CD4-positive, alpha-beta T cell treated with Interleukin-15 for 4 hours (primary cell): ENCODE data around the gene HOPX.
"Not testable (repeated sequence)": the region's sequence is repeated elsewhere in the genome, so short reads cannot be mapped to it uniquely, and the experiment has no call there.

Source experiments
- DNase-seq: peaks from one replicate; pipeline ENCODE4 v3.0.0-alpha.2; 2020; ENCODE audit warnings: low spot score

HOPX gene

DNA sequence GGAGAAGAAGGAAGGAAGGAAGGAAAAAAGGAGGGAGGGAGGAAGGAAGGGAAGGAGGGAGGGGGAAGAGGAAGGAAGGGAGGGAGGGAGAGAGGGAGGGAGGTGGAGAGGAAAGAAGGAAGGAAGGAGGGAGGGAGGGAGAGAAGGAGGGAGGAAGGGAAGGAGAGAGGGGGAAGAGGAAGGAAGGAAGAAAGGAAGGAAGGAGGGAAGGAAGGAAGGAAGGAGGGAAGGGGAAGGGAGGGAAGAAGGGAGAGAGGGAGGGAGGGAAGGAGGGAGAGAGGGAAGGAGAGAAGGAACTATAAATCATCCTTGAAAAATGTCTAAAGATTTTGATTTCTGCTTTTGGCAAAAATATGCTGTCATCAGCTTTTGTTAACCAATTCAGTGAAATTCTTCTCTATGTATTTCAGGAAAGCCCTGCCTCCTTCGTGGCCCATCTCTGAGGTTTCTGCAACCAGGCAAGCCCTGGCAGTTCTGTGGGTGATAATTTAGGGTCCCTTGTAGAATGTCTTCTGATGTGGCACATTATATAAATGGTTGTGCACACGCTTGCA lies 7.1 kb upstream of the HOPX start:
- no peak for DNase-seq

DNA sequence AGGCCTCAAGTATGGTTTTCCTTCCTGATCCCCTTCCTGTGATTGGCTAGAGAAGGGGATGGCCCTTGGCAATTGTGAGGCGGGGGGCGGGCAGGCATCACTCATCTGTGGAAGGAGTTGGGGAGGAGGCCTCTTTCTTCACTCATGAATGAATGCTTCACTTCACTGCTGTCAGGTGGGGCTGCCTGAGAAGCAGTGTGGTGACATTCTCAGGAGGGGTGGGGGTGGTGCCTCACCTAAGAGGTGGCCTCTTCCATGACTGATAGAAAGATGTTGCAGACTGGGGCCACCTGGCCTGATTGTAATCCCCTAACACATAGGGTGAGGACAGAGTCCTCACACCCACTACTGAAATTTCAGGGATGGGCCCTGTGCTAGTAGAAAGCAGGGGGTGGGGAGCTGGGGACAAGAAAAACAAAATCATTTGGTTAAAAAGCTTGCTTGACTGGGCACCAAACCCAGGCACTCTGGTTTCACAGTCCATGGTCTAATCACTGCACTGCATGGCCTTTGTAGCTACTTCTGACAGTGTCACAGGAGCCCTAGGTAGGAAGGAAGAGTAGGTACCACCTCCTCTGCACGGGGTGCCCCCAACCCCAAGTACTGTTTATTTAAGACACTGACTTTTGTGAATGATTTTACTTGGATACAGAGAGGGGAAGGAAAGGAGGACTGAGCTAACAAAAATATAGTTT lies 5.6 kb upstream of the HOPX start:
- DNase-seq: no peak

DNA sequence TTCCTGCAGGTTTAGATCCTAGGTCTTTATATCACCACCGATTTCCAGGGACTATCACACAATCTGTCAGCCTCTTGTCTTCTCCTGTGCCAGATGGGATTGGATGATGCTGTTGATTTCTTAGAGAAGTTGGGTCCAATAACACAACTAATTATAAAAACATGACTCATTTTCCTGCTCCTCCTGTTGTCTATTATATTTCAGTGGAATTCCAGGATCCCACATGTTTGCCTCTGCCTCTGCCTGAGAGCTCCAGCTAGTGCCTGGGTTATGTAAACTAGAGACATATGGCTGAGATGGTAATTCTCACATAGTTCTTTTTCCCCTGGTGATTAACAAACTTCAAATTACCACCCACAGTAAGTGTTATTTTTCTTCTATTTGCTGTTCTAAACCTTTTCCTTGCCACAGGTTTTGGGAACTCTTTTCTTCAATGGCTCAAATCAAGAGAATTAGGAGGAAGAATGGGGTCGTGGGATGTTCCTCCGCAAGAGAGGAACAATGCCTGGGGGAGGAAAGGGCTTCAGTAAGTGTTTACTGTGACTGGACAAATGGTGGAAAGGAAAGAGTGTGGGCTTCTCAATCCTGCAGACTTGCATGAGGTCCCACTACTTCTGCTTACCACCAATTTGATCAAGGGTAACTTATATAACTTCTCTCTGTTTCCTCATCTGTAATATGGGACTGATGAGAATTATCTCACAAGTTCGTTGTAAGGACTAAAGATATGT lies 3.4 kb upstream of the HOPX start:
- DNase-seq: no peak

DNA sequence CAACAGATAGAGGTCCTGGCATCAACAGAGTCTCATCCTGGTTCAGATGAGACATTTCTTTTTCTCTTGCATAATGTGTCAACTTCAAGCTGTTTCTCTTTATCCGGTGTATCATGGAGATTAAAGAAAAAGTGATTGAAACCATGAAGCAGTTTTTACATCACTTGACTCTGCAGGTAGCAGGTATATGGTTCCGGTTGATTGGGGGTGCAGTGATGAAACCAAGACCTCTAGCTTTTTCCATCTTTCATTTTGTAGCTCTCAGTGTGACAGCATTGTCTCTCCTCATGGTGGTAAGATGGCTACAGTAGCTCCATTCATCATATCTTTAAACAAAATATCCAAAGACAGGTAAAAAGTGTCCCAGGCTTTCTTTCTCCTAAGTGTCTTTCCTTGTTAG lies 2.4 kb upstream of the HOPX start:
- DNase-seq: no peak

DNA sequence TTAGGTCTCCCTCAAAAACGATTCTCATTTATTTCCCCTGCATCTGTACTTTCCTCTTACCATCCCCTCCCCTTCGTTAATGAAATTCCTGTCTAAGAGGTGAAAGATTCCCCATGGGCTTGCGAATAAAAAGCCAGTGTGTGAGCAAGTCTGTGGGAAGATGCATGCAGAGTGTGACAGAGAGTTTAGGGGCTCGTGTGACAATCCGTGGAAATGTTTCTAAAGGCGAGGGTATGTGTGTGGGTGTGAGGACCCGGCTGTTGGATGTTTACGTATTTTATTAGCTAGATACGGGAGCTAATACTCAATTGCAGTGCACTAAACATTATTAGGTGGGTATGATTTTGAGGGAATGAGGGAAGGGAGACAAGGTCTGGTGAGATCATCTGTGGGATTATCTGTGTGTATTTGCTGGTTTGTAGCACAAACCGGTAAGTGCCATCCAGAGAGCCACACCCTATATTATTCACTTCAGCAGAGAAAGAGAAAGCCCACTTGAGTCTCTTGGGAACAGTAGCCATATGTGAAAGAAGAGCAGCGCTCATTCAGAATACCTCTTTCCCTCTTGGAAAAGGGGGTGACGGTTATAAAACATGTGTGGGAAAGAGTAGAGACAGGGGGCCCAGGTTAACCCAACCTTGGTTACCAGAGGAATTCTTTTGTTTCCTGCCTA lies 893 bp upstream of the HOPX start:
- no peak for DNase-seq

DNA sequence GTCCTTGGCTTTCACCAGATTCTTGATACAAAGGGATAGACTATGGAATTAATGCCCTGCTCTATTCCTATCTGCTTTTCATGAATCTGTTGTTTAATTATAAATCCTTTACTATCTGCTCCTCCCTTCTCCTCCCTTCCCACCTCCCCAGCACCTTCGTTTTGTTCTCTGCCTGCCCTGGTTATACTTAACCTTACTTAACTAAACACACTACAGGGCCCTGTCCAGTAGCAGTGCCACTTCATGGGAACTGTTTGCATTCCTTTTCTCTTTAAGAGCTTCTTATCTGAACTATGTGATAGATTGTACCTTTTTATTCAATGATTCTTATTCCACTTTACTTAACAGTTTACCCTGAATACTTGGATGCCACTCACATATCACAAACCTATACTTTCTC lies 830 bp downstream of the HOPX start:
- DNase-seq: no peak

DNA sequence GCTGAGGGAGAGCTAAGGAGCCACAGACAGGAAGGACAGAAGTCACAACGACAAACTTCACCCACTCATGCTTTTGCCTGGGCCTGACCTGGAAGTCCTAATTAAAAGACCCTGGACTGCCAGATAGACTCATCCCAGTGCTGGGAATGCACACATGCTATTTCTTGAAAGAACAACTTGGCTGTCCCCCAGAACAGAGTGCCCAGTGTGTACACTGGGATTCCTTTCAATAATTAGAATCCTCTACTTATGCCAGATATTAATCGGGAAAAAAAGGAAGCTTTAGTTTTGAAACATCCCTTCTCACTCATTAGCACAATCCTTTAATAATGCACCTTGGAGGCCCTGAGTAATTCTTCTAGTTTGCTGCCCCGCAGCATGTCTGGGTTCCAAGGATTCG lies 3.4 kb downstream of the HOPX start:
- no peak for DNase-seq

DNA sequence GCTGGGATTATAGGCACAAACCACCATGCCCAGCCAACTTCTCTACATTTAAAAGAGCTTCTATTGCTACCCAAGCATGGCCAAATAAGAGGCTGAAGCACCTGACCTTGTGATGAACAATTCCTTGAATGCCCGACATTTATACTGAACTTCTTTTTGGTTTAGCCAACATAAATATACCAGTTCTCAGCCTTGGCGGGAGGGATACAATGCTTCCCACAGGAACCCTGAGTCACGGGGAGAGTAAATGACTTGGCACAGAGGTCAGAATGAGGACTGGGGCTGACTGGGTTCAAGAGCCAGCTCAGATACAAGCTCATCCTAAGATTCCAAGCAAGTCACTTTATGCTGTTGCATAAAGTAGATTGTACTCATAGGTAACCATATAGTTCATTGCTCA lies 6.1 kb downstream of the HOPX start:
- no peak for DNase-seq

DNA sequence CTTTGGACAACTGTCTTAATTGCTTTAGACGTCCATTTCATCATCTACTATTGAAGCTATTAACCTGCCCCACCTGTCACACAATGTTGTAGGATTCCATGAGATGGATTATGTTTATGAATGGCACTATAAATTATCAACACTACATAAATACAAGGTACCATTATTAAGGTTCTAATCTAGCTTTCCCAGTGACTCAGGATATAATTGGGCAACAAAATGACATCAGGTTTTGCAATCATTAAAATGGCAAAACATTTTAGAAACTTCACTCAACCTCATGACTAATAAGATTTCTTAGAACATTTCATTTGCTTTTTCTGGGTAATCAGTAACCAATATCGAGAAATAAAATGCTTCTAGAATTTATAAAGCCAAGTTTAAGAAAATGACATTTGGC lies 9.2 kb downstream of the HOPX start:
- DNase-seq: no peak

DNA sequence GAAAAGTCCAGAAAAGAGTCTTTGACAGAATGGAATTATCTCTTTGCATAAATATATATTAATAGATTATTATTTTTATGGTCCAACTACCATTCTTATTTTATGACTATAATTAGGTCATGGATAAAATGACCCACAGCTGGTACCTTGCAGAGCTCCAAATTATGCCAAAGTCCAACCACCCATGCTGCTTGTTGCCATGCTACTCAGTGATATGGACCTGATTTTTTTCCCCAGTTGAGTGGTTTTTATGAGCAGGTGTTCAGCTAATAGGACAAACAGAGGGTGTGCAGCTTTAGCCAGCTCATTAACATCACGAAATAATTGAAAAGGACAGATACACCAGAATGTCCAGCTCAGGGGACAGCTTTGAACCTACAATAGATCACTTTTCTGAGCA lies 9.7 kb downstream of the HOPX start:
- no peak for DNase-seq

DNA sequence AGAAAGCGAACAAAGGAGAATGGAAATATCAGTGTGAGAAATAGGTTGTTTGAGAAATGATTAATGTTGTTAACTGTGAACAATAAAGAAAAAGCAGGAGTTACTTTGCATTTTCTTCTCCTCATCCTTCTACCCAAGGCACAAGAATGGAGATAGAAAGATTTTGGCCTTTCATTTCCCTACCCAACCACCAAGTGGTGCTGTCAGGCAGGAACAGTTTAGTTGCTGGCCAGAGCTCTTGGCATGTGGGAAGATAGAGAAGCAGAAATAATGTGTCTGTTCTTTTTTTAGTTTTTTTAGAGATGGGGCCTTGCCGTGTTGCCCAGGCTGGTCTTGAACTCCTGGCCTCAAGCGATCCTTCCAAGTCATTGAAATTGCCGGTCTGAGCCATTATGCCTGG lies 12.8 kb downstream of the HOPX start:
- DNase-seq: no peak

DNA sequence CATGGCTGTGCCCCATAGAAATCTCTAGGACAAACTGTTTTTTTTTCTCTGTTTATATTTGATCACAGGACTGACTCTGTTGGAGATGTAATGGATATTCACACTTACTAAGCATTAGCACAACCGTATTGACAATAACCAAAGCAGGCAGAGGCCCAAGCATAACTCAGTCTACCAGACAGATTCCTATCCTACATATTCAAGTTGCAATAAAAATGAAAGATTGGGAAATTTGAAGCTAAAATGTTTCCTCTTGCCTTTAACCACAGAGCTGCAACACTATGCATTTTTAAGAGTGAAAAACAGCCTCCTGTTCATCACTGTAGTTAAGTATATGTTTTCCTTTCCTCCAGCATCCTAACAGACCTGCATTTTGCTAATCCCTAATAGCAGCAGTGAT lies 13.7 kb downstream of the HOPX start:
- DNase-seq: not testable (repeated sequence)

DNA sequence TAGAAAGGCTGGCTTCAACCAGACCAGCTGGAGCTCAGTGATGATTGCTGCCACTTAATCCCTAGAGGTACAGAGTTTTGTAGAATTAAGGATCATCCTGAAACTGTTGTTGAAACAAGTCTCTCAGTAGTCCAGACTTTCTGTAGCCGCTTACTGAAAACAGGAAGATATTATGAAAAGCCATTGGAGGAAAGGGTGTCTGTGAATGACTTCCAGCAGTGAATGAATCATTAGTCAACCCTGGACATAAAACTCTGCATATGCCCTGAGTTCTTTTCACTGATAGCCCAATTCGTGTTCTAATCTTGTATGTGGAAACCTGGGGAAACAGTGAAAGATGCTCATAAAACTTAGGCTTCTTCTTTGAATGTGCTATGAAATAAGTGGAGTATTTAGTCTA lies 14.8 kb downstream of the HOPX start:
- no peak for DNase-seq

DNA sequence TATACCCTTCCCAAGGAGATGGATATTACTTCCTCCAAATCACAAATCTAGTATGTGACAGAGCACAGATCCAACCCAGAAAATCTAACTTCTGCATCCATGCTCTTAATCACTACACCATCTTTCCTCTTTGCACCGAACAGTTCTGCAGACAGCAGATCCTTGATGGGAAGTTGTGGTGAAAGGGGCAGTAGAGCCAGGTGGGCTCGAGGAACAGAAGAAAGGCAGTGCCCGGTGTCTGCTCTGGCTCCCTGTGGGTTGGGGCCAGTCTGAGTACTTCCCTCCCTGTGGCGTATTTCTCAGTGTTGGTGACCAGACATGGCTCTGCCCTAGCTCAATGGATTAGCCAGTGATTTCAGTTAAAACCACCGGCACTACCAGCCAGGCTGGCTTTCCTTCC lies 15.3 kb downstream of the HOPX start:
- DNase-seq: no peak

DNA sequence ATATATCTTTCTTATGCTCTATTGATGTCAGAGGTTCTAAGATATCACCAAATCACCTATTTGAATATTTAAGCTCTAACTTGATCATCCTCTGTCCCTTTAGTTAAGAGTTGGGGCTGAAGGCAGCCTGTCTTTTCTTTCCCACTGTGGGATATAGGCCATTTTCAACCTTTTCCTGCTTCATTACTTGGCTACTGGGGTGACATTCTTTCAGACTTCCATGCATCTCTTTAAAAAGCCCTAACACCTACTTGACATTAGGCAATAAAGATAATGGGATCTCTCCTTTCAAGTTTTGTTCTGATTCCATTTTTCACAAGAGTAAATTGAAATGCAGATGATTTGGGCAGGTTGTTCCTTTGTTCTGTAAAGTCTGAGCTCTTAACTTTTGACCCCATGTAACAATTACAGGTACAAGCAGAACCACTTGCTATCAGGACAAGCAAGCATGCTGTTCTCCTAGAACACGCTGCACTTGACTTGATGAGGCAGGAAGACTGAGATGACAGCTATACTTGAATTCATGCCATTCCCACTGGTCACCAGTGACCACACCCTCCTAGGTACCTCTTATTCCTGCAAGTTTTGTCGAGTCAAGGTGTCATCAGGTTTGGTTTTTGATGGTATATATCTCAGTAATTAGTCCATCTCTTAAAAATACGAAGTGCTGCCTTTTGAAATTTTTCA lies 18.2 kb downstream of the HOPX start:
- no peak for DNase-seq

DNA sequence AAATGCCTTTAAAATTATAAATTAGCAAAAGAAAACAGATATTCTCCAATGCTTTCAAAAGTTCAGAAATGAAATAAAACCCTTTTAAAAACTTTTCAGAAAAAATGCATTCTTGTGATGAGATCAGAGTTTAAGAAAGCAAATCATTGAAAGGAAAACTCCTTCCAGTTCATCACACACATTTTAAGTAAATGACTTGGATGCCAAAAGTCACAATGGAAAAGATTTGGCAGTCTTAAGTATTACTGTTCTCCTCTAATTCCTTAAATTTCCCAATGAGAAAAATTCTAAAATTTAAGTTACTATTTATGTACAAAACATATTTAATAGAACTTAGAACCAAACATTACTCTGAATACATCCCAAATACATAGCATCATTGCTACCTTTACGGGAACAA lies 21.1 kb downstream of the HOPX start:
- DNase-seq: no peak

DNA sequence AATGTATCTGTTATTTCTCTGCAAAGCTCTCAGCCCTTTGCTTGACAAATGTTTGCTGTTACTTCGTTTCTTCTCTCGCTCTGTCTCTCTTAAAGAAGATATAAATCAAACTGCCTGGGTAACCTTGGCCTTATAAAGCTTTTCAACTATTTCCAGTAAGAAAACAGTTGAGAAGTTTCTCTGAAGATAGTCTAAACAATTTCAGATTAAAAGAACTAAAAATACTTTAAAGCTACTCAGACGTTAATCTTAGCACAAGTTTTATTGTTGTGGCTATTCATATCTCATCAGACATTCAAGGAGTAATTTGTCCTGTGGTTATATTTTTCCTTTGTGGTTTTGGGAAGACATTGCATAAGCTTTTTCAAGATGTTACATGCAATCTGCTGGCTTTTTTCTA lies 22.6 kb downstream of the HOPX start:
- DNase-seq: no peak

DNA sequence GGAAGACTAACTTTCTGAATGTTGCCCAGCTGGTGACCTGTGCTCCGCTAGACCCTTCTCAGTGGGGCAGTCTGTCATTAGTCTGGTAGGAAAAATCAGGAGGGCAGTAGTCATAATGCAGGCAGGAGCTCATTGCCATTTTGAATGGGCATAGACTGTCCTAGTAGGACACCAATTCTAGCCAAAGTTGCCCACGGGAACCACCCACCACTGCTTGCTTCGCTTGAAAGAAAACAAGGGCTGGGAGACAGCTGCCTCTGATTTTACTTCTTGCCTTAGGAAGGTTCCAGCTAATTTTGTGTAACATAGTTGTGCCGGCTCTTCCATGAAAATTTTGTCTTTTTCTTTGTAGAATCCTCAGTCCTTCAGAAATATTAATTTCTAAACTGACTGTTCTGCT lies 23.3 kb downstream of the HOPX start:
- no peak for DNase-seq

DNA sequence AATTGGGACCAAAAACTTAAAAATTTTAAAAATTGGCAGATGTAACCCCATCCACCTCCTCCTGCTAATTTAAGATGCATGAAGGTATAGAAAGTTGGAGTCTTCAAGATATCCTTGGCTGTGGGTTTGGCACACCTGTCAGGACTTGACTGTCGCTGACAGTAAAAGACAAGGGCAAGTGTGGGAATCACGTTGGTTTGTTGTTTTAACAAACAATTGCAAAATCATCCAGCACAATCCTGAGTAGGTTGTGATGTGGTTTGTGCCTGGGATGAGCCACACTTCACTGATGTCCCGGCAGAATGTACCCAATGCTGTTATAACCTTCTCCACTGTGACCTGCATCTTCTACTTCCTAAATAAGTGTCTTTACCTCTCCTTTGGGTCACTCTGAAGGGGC lies 24.0 kb downstream of the HOPX start:
- no peak for DNase-seq

DNA sequence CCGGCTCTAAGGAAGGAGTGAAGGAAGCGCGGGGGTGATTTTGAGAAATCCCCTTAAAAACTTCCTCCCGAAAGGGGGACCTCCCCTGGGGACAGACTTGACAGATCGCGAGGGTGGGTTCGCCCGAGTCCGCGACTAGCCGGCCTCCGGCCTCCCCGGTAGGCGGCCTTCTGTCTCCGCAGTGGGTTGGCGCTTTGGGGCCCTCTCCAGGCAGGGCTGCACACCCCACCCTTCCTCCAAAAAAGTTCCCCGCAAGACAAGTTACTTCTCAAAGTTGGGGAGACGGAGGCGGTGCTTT lies 24.8 kb downstream of the HOPX start:
- peak; percentile 52 for DNase-seq

DNA sequence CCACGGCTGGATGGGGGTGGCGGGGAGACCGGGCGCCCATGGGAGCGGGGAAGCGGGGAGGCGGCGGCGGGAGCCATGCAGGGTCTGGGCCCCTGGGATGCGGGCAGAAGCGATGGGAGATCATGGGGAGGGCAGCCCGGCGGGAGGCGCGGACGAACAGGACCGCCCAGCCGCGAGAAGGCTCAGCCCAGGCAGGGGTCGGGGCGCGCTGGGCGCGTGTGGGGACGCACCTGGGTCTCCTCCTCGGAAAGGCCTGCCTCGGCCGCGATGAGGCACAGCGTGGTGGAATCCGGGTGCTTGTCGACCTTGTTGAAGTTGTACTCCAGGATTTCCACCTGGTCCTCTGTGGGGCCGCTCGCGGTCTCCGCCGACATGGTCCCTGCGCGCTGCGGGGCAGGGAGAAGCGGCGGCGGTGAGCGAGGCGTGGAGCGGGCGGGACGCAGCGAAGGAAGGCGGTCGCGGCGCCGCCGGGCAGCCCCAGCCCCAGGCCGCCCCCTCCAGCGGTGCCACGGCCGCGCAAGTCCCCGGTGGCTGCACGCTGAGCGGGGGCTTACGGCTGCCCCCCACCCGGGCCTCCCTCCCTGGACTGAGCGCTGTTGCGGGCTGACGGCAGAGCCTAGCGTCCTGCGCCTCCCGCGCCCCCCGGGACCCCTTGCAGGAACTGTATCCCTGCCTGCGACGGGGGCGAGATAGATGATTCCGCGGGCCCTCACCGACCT lies 25.3 kb downstream of the HOPX start:
- no peak for DNase-seq

DNA sequence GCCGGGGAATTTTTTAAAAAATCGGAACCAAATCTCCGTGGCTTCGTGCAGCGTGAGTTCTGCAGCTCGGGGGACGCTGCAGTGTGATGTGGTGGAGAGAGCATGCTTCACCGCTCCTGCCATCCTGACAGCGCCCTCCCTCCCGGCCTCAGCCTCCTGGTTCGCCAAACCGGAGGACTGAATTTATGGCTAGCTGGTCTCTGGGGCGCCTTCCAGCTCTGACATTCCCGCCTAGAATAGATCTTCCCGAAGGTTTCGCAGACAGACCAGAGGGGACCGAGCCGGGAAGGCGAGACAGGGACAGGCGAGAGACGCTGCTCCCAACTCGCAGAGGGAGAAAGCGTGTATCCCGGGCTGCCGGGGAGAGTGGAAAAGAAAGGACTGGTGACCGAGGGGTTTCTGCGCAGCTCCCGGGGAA lies 25.9 kb downstream of the HOPX start:
- no peak for DNase-seq
